GM19099 (cell line): Measurements from ENCODE around the gene CERS6.

Source experiments
- POLR2A ChIP-seq: IDR thresholded peaks from 3 replicates; pipeline ENCODE4 v1.6.1; 2011; ENCODE audit warnings: low read depth; ENCODE audit not compliant: insufficient read length; ENCODE audit errors: extremely low read depth

Gene CERS6

GRCh38 chr2:168603439-168603961 is 147.4 kb downstream of the CERS6 start:
- TF ChIP-seq POLR2A = no peak

- TF ChIP-seq POLR2A = no peak
These were observed 148.2 kb downstream of the CERS6 start for GRCh38 chr2:168604252-168604651.

- no peak for TF ChIP-seq POLR2A
These were observed 151.9 kb downstream of the CERS6 start for GRCh38 chr2:168607992-168608391.

- TF ChIP-seq POLR2A = no peak
These were observed 152.7 kb downstream of the CERS6 start for GRCh38 chr2:168608796-168609195.

GRCh38 chr2:168611091-168611490 is 155.0 kb downstream of the CERS6 start:
- no peak for TF ChIP-seq POLR2A

- no peak for TF ChIP-seq POLR2A
These were observed 156.0 kb downstream of the CERS6 start for GRCh38 chr2:168611896-168612650.

GRCh38 chr2:168612719-168613118 is 156.6 kb downstream of the CERS6 start:
- TF ChIP-seq POLR2A = no peak

GRCh38 chr2:168613551-168613950 is 157.5 kb downstream of the CERS6 start:
- TF ChIP-seq POLR2A = no peak

- TF ChIP-seq POLR2A = no peak
These were observed 158.3 kb downstream of the CERS6 start for GRCh38 chr2:168614172-168615018.

- no peak for TF ChIP-seq POLR2A
These were observed 164.5 kb downstream of the CERS6 start for GRCh38 chr2:168620554-168620953.

- TF ChIP-seq POLR2A = no peak
These were observed 166.5 kb downstream of the CERS6 start for GRCh38 chr2:168622559-168622958.

GRCh38 chr2:168624028-168624427 is 168.0 kb downstream of the CERS6 start:
- no peak for TF ChIP-seq POLR2A

GRCh38 chr2:168626096-168626495 is 170.0 kb downstream of the CERS6 start:
- no peak for TF ChIP-seq POLR2A

GRCh38 chr2:168626647-168627046 is 170.6 kb downstream of the CERS6 start:
- TF ChIP-seq POLR2A = no peak

- TF ChIP-seq POLR2A = no peak
These were observed 176.6 kb downstream of the CERS6 start for GRCh38 chr2:168632709-168633121.

- no peak for TF ChIP-seq POLR2A
These were observed 177.1 kb downstream of the CERS6 start for GRCh38 chr2:168633200-168633599.
